AG09309 (cell line): ENCODE results near the gene DAB2IP.

Experiments used
- DNase-seq: peaks from one replicate; pipeline ENCODE4 v3.0.0-alpha.2; 2010; ENCODE audit warnings: low read depth
- H3K4me3 ChIP-seq: 2 replicates; pipeline ENCODE4 v1.5.1; 2011; ENCODE audit warnings: mild to moderate bottlenecking, low read depth, low read length, moderate library complexity; ENCODE audit not compliant: control insufficient read depth
- TF ChIP-seq, protein P1 (sequence below): IDR thresholded peaks from 2 replicates; pipeline ENCODE4 v1.5.1; 2011; ENCODE audit warnings: mild to moderate bottlenecking, low read depth, low read length, inconsistent platforms; ENCODE audit not compliant: insufficient read depth, control insufficient read depth; ENCODE audit errors: missing control alignments

The DAB2IP gene

DNA sequence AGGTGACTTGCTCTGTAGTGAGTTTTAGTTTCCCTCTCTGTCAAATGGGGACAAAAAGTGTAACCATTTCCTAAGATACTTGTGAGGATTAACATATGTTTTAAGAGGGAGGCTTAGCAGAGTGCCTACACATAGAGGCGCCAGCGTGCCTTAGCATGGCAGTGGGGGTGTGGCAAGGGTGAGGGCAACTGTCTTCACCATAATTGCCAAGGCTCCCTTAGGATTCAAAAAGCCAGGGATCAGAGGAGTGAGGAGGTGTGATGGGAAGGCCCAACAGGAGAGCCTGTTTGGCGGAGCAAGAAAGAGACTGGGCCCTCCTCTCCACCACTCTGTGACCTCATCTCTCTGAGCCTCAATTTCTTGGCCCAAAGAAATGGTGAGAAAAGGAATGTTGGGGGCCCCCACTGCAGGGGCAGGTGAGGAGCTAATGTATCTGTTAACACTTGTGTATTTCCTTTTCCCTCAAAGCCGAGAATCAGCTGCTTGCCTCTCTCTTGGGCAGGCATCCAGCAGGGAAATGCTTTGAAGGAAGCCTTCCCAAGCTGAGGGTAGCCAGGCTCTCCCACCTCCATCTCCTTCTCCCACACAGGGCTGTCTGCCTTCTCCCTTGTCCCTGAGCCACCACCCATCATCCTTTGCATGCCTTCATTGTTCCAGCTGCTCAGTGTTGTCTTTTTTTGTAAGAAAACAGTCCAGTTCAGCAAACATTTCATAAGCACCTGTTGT is 76.0 kb downstream of the DAB2IP start:
- no peak for DNase-seq
- no peak overlapping the region for H3K4me3 ChIP-seq
- TF ChIP-seq, protein P1, sequence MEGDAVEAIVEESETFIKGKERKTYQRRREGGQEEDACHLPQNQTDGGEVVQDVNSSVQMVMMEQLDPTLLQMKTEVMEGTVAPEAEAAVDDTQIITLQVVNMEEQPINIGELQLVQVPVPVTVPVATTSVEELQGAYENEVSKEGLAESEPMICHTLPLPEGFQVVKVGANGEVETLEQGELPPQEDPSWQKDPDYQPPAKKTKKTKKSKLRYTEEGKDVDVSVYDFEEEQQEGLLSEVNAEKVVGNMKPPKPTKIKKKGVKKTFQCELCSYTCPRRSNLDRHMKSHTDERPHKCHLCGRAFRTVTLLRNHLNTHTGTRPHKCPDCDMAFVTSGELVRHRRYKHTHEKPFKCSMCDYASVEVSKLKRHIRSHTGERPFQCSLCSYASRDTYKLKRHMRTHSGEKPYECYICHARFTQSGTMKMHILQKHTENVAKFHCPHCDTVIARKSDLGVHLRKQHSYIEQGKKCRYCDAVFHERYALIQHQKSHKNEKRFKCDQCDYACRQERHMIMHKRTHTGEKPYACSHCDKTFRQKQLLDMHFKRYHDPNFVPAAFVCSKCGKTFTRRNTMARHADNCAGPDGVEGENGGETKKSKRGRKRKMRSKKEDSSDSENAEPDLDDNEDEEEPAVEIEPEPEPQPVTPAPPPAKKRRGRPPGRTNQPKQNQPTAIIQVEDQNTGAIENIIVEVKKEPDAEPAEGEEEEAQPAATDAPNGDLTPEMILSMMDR: no peak

- TF ChIP-seq, protein P1: no peak
- H3K4me3 ChIP-seq: no peak overlapping the region
- DNase-seq: no peak
Measured at GRCh38 chr9:121728916-121729315, 77.5 kb downstream of the DAB2IP start.

DNA sequence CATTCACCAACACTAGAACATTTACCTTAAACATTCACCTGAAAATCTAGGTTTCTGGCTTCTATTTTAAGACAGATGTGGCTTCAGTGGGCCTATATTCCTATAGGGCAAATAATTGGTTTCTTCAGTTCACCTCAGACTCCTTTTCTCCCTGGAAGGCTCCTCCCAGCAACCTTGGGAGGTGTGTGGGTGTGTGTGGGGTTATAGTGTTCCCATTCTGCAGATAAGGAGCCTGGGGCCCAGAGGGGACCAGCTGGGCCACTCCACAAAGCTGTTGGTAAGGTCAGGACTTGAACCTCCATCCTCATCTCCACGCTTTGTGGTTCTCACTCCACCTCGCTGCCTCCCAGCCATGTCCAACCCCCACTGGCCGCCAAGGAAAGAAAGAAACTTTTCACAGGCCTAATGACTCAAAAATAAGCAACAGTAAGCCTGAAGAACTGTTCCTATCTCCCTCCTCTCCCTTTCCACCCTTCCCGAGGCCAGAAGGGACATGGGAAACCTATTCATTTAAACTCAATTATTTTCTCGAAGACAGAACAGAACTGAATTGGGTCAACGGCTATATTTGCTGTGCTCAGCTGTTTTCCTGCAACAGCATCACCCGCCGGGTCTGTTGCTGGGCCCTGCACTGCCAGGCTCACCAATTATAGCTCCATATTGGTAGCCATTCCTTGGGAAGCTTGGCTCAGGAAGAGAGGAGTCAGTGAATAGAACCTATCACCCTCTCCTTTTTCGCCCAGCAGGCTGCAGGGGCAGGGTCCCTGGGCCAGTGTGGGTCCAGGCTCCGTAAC is 78.5 kb downstream of the DAB2IP start:
- TF ChIP-seq, protein P1: no peak
- no peak for DNase-seq
- H3K4me3 ChIP-seq: no peak overlapping the region

- TF ChIP-seq, protein P1: no peak
- DNase-seq: no peak
- H3K4me3 ChIP-seq: no peak overlapping the region
Measured at GRCh38 chr9:121731090-121731489, 79.7 kb downstream of the DAB2IP start.

- TF ChIP-seq, protein P1: no peak
- H3K4me3 ChIP-seq: no peak overlapping the region
- DNase-seq: no peak
Measured at GRCh38 chr9:121731919-121732318, 80.5 kb downstream of the DAB2IP start.

- no peak overlapping the region for H3K4me3 ChIP-seq
- DNase-seq: no peak
- TF ChIP-seq, protein P1: no peak
Measured at GRCh38 chr9:121732389-121732788, 81.0 kb downstream of the DAB2IP start.
